HL-60 (cell line): ENCODE results near the gene BTNL3.

Experiments
- GABPA ChIP-seq: IDR thresholded peaks from 2 replicates; pipeline ENCODE4 v1.6.1; 2012; ENCODE audit warnings: low read depth
- POLR2AphosphoS5 ChIP-seq: IDR thresholded peaks from 2 replicates; pipeline ENCODE4 v1.6.1; 2012; ENCODE audit warnings: low read depth
- REST ChIP-seq: IDR thresholded peaks from 2 replicates; pipeline ENCODE4 v1.6.1; 2012; ENCODE audit warnings: low read depth; ENCODE audit not compliant: insufficient replicate concordance
- SPI1 ChIP-seq: IDR thresholded peaks from 2 replicates; pipeline ENCODE4 v1.6.1; 2012; ENCODE audit warnings: low read depth, mild to moderate bottlenecking, borderline replicate concordance
- TF ChIP-seq, protein P1 (sequence below): IDR thresholded peaks from one replicate; pipeline ENCODE4 v1.5.1; 2011; ENCODE audit warnings: low read length, control low read depth, inconsistent platforms; ENCODE audit not compliant: insufficient read depth

- TF ChIP-seq, protein P1, sequence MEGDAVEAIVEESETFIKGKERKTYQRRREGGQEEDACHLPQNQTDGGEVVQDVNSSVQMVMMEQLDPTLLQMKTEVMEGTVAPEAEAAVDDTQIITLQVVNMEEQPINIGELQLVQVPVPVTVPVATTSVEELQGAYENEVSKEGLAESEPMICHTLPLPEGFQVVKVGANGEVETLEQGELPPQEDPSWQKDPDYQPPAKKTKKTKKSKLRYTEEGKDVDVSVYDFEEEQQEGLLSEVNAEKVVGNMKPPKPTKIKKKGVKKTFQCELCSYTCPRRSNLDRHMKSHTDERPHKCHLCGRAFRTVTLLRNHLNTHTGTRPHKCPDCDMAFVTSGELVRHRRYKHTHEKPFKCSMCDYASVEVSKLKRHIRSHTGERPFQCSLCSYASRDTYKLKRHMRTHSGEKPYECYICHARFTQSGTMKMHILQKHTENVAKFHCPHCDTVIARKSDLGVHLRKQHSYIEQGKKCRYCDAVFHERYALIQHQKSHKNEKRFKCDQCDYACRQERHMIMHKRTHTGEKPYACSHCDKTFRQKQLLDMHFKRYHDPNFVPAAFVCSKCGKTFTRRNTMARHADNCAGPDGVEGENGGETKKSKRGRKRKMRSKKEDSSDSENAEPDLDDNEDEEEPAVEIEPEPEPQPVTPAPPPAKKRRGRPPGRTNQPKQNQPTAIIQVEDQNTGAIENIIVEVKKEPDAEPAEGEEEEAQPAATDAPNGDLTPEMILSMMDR, result no peak
- TF ChIP-seq POLR2AphosphoS5 (no peak), GABPA (no peak), SPI1 (no peak), REST (no peak)
Measured at GRCh38 chr5:180982008-180982741, 6.5 kb upstream of the BTNL3 start.
